ENCODE results near the gene TBC1D16. TPM values are rescaled to one million over a fixed set of nuclear protein-coding genes. Genes with fewer than 3 reads are reported as not detected.

Gene TBC1D16
- total and polyA plus RNA-seq, 10 of the 15 experiments (the other 5 are each of a cell fraction or from before 2014, with no cell fraction given): 0.01 to 0.13 (median 0.06) TPM; not detected in 3

GRCh38 chr17:80084773-80085172, 49.1 kb upstream of the TBC1D16 start (continued):
- TF ChIP-seq, protein P1, sequence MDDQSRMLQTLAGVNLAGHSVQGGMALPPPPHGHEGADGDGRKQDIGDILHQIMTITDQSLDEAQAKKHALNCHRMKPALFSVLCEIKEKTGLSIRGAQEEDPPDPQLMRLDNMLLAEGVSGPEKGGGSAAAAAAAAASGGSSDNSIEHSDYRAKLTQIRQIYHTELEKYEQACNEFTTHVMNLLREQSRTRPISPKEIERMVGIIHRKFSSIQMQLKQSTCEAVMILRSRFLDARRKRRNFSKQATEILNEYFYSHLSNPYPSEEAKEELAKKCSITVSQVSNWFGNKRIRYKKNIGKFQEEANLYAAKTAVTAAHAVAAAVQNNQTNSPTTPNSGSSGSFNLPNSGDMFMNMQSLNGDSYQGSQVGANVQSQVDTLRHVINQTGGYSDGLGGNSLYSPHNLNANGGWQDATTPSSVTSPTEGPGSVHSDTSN (IDR thresholded peaks at IDR 0.05; ENCODE audit: insufficient replicate concordance, low read depth, low read length): no peak
- TF ChIP-seq IRF3 (IDR thresholded peaks at IDR 0.05) (no peak), TCF12 (IDR thresholded peaks at IDR 0.05; ENCODE audit: low read depth, low read length) (no peak), TARDBP (IDR thresholded peaks at IDR 0.05; ENCODE audit: borderline replicate concordance) (no peak), RB1 (IDR thresholded peaks at IDR 0.05; ENCODE audit: borderline replicate concordance) (no peak), MYB (IDR thresholded peaks at IDR 0.05; ENCODE audit: borderline replicate concordance, low read depth, low read length) (no peak), RELA (IDR thresholded peaks at IDR 0.05; ENCODE audit: borderline replicate concordance, partially characterized antibody) (no peak)

GRCh38 chr17:80083136-80083661, 47.5 kb upstream of the TBC1D16 start:
- SMC1A ChIA-PET (ENCODE audit: uncharacterized antibody, unreplicated experiment): interaction anchor here (1.0 kb wide), 1 partner anchor 316 kb away, joined by 3 read pairs; no protein-coding TSS in a partner anchor
- ATAC-seq (no peak), DNase-seq (ENCODE audit: low read depth, low spot score) (no peak), FAIRE-seq (no peak)
- Histone ChIP-seq H2AFZ (ENCODE audit: control insufficient read depth, low read depth, low read length) (no peak overlapping the region), H3K79me2 (ENCODE audit: control insufficient read depth, insufficient read depth, low read length) (no peaks in the 10 kb centered on the region), H3K9ac (ENCODE audit: control insufficient read depth, insufficient read depth, low read length) (no peak overlapping the region), H3K4me2 (ENCODE audit: control insufficient read depth, insufficient read depth) (no peak overlapping the region), H3K4me1 (ENCODE audit: control insufficient read depth, insufficient read depth, low read length) (no peaks in the 10 kb centered on the region), H3K4me3 (no peak overlapping the region), H4K20me1 (ENCODE audit: control insufficient read depth, insufficient read depth) (0 out of 2 replicates have a peak, but pooled peaks cover 2% of the 10 kb centered on the region), H3K36me3 (ENCODE audit: control insufficient read depth in 2 of 2, insufficient read depth in 2 of 2, low read length in 1 of 2) (no peaks in the 10 kb centered on the region), H3K27ac (ENCODE audit: control insufficient read depth, insufficient read depth) (no peak overlapping the region), H3K27me3 (replicated peaks in 1 of 2; ENCODE audit: control insufficient read depth in 2 of 2, insufficient read depth in 2 of 2, low read length in 1 of 2) (no peaks in the 10 kb centered on the region; a peak in 1 of 4 replicates), H3K9me3 (replicated peaks; ENCODE audit: control insufficient read depth, insufficient read depth, low read length) (no peaks in the 10 kb centered on the region)
- no TSS peak for BruUV-seq (replicated peaks)
- intact Hi-C loops (cut with micrococcal nuclease; ENCODE audit: unreplicated experiment): no loop called here
- CTCF ChIA-PET: interaction anchor here (0.6 to 3.1 kb wide), 6 partner anchors 10 to 74 kb away, joined by 3 to 9 read pairs (median 4); partner anchors contain the start of gene GAA
- in situ Hi-C loops (cut with MboI): no loop called here
- POLR2A ChIA-PET: no interaction called here
- RAD21 ChIA-PET (ENCODE audit: unreplicated experiment): interaction anchor here (1.6 kb wide), 1 partner anchor 112 kb away, joined by 3 read pairs; no protein-coding TSS in a partner anchor
- WGBS (ENCODE audit: insufficient coverage, insufficient replicate concordance, low lambda C conversion rate, missing lambda C conversion rate): 44% methylated on average over 7 of the region's 13 CpGs
- TF ChIP-seq NFYA (IDR thresholded peaks at IDR 0.05; ENCODE audit: borderline replicate concordance, low read depth, low read length) (no peak), SMAD5 (IDR thresholded peaks at IDR 0.05; ENCODE audit: low read depth) (no peak), SP1 (IDR thresholded peaks at IDR 0.05; ENCODE audit: low read depth, low read length) (no peak), ESRRA (IDR thresholded peaks at IDR 0.05; ENCODE audit: low read length) (no peak), CHD4 (IDR thresholded peaks at IDR 0.05) (no peak), ZNF207 (IDR thresholded peaks at IDR 0.05; ENCODE audit: borderline replicate concordance) (no peak), TBL1XR1 (IDR thresholded peaks at IDR 0.05; ENCODE audit: low read depth, low read length) (no peak), MYC (IDR thresholded peaks at IDR 0.05; ENCODE audit: insufficient read depth, insufficient read length, insufficient replicate concordance, low read length, severe bottlenecking) (no peak)
- TF ChIP-seq, protein P2, sequence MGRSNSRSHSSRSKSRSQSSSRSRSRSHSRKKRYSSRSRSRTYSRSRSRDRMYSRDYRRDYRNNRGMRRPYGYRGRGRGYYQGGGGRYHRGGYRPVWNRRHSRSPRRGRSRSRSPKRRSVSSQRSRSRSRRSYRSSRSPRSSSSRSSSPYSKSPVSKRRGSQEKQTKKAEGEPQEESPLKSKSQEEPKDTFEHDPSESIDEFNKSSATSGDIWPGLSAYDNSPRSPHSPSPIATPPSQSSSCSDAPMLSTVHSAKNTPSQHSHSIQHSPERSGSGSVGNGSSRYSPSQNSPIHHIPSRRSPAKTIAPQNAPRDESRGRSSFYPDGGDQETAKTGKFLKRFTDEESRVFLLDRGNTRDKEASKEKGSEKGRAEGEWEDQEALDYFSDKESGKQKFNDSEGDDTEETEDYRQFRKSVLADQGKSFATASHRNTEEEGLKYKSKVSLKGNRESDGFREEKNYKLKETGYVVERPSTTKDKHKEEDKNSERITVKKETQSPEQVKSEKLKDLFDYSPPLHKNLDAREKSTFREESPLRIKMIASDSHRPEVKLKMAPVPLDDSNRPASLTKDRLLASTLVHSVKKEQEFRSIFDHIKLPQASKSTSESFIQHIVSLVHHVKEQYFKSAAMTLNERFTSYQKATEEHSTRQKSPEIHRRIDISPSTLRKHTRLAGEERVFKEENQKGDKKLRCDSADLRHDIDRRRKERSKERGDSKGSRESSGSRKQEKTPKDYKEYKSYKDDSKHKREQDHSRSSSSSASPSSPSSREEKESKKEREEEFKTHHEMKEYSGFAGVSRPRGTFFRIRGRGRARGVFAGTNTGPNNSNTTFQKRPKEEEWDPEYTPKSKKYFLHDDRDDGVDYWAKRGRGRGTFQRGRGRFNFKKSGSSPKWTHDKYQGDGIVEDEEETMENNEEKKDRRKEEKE (IDR thresholded peaks at IDR 0.05): no peak
- TF ChIP-seq, protein P3, sequence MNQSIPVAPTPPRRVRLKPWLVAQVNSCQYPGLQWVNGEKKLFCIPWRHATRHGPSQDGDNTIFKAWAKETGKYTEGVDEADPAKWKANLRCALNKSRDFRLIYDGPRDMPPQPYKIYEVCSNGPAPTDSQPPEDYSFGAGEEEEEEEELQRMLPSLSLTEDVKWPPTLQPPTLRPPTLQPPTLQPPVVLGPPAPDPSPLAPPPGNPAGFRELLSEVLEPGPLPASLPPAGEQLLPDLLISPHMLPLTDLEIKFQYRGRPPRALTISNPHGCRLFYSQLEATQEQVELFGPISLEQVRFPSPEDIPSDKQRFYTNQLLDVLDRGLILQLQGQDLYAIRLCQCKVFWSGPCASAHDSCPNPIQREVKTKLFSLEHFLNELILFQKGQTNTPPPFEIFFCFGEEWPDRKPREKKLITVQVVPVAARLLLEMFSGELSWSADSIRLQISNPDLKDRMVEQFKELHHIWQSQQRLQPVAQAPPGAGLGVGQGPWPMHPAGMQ (IDR thresholded peaks at IDR 0.05; ENCODE audit: borderline replicate concordance): no peak

All from GM12878 (cell line).